Spleen (tissue), 7 donors: ENCODE data around the gene TBC1D9B.

Experiments
- POLR2A ChIP-seq, 3 donors: fragments of 450-650 bp; IDR thresholded peaks; one replicate each; pipeline ENCODE4 v1.5.1; 2017; ENCODE audit warnings: antibody characterized with exemption in 3 of 3, mild to moderate bottlenecking in 1 of 3
- POLR2AphosphoS5 ChIP-seq, 3 donors: sonication (generic); formaldehyde crosslinking; IDR thresholded peaks; one replicate each; pipeline ENCODE4 v1.5.1; 2017; ENCODE audit warnings: antibody characterized with exemption in 3 of 3
- TF ChIP-seq, protein P1 (sequence below), 11 experiments: fragments of 200-600 bp in 7 of 11; fragments of 450-650 bp in 4 of 11; sonication (generic) in 4 of 11; IDR thresholded peaks in 8 of 11; conservative IDR thresholded peaks in 3 of 11; 1 replicate in 7 of 11; 2 replicates in 4 of 11; pipeline versions ENCODE4 v1.4.0 to v1.8.0; 2016 to 2021; ENCODE audit warnings: antibody characterized with exemption in 11 of 11, inconsistent platforms in 4 of 11, mild to moderate bottlenecking in 1 of 11
- donor health status: DM: no; HTN: no; CAD: no; lungs with moderate emphysema.
- donor health status: DM: no; HTN: no; CAD: no.
- donor health status: DM: no; HTN: no; CAD: no.

GRCh38 chr5:179840321-179840720 is 67.4 kb downstream of the TBC1D9B start:
- TF ChIP-seq, protein P1, sequence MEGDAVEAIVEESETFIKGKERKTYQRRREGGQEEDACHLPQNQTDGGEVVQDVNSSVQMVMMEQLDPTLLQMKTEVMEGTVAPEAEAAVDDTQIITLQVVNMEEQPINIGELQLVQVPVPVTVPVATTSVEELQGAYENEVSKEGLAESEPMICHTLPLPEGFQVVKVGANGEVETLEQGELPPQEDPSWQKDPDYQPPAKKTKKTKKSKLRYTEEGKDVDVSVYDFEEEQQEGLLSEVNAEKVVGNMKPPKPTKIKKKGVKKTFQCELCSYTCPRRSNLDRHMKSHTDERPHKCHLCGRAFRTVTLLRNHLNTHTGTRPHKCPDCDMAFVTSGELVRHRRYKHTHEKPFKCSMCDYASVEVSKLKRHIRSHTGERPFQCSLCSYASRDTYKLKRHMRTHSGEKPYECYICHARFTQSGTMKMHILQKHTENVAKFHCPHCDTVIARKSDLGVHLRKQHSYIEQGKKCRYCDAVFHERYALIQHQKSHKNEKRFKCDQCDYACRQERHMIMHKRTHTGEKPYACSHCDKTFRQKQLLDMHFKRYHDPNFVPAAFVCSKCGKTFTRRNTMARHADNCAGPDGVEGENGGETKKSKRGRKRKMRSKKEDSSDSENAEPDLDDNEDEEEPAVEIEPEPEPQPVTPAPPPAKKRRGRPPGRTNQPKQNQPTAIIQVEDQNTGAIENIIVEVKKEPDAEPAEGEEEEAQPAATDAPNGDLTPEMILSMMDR (IDR thresholded peaks at IDR 0.05 in 8 of 11, conservative IDR thresholded peaks at IDR 0.05 in 3 of 11): no peak
- TF ChIP-seq POLR2A (IDR thresholded peaks at IDR 0.05) (no peak), POLR2AphosphoS5 (IDR thresholded peaks at IDR 0.05) (peak in 2 of 3 donors; percentile 33 to 47)
